Stomach (tissue), 9 donors: ENCODE measurements around the gene ERC2. TPM values are rescaled to one million over a fixed set of nuclear protein-coding genes. Genes with fewer than 3 reads are reported as not detected.

Experiments used
- DNase-seq, 2 donors: peaks; one replicate each; pipeline versions ENCODE4 v3.0.0 to v3.0.0-alpha.2; 2013 to 2019
- H3K27ac ChIP-seq, 5 donors: fragments of 200-600 bp in 4 of 5; sonication (generic) in 4 of 5; one replicate each; pipeline ENCODE4 v1.5.1; 2013 to 2019; ENCODE audit warnings: mild to moderate bottlenecking in 1 of 5, moderate library complexity in 1 of 5
- H3K27me3 ChIP-seq, 3 donors: fragments of 200-600 bp; sonication (generic); one replicate each; pipeline ENCODE4 v1.5.1; 2017 to 2019; ENCODE audit warnings: mixed run types in 1 of 3
- H3K36me3 ChIP-seq, 4 donors: fragments of 200-600 bp; sonication (generic); 1 replicate in 3 of 4; 2 replicates in 1 of 4; pipeline ENCODE4 v1.5.1; 2016 to 2019
- H3K4me1 ChIP-seq, 4 donors: fragments of 200-600 bp; sonication (generic); one replicate each; pipeline ENCODE4 v1.5.1; 2016 to 2019
- H3K4me3 ChIP-seq, 4 donors: fragments of 200-600 bp; sonication (generic) in 3 of 4; one replicate each; pipeline ENCODE4 v1.5.1; 2016 to 2019; ENCODE audit warnings: mild to moderate bottlenecking in 1 of 4
- H3K9me3 ChIP-seq, 4 donors: fragments of 200-600 bp; sonication (generic); one replicate each; pipeline ENCODE4 v1.5.1; 2016 to 2019
- EP300 ChIP-seq: sonication (generic); formaldehyde crosslinking; IDR thresholded peaks from one replicate; pipeline ENCODE4 v1.6.1; 2017; ENCODE audit warnings: antibody characterized with exemption
- POLR2A ChIP-seq, 4 donors: fragments of 450-650 bp; IDR thresholded peaks; one replicate each; pipeline ENCODE4 v1.6.1; 2016; ENCODE audit warnings: antibody characterized with exemption in 4 of 4, control low read depth in 2 of 4, mild to moderate bottlenecking in 1 of 4, moderate library complexity in 1 of 4
- POLR2AphosphoS5 ChIP-seq, 3 donors: sonication (generic); formaldehyde crosslinking; IDR thresholded peaks; one replicate each; pipeline ENCODE4 v1.6.1; 2016; ENCODE audit warnings: antibody characterized with exemption in 3 of 3
- WGBS, 5 donors: extraction: QIAGEN DNeasy Blood & Tissue Kit in 3 of 5; methylation state at CpG; one replicate each; pipeline versions ENCODE4 v1.1.5 to v1.1.7; 2013 to 2018; 5-methylcytosine and 5-hydroxymethylcytosine counted together
- intact Hi-C: fragments of 100-400 bp; cut with DNase I; formaldehyde crosslinking; loops from one replicate; pipeline ENCODE4 v1.15.1; 2023; ENCODE audit warnings: low total_unique reads
- polyA plus RNA-seq, 3 donors: library from polyadenylated mRNA; stranded (reverse); fragments of 200-250 nt; gene quantifications; one replicate each; pipeline ENCODE4 v1.2.3, GENCODE V29; 2013
- total RNA-seq, 5 donors: library from RNA; depleted of rRNA; stranded (reverse); fragments of >200 nt; gene quantifications; one replicate each; pipeline versions ENCODE4 v1.1.0 to v1.2.3, GENCODE V29; 2014 to 2016
- TF ChIP-seq, protein P1 (sequence below), 7 experiments: fragments of 450-650 bp in 4 of 7; fragments of 200-600 bp in 3 of 7; sonication (generic) in 3 of 7; IDR thresholded peaks; one replicate each; pipeline ENCODE4 v1.5.1; 2016 to 2019; ENCODE audit warnings: antibody characterized with exemption in 7 of 7, control low read depth in 2 of 7, mild to moderate bottlenecking in 1 of 7
- donor health status: healthy with polysubstance abuse.
- donor health status: Bipolar disorder and iron deficiency.
- donor health status: healthy.

Gene ERC2
- total and polyA plus RNA-seq, 8 donors: 0.43 to 3.1 (median 1.3) TPM; not detected in 2

DNA sequence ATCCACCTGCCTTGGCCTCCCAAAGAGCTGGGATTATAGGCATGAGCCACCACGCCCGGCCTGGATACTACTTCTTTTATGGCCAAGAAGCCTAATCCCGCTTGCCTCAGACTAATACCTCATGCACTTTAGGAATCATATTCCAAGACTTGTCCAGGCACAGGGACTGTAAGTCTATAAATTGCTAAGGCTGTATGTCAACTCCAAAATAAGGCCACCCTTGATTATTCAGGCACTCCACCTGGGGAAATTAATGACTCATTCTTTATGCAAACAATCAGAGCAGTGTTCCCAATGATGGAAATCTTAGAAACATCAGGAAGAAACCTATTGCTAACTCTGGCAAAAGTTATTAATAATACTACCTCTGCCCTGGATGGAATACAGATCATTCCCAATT lies 98.4 kb downstream of the ERC2 start:
- peaks cover 0 to 14% (median 6%) of the 10 kb centered on the region in 4 donors for H3K4me1 ChIP-seq
- DNase-seq: peak in 1 of 2 donors; percentile 25
- H3K36me3 ChIP-seq: no peaks in the 10 kb centered on the region
- no peak overlapping the region for H3K27ac ChIP-seq
- H3K9me3 ChIP-seq: peaks cover 0 to under 1% (median 0%) of the 10 kb centered on the region in 4 donors
- no peaks in the 10 kb centered on the region for H3K27me3 ChIP-seq
- intact Hi-C loops: no loop called here
- H3K4me3 ChIP-seq: no peak overlapping the region
- 75 to 89% (median 80%) methylated on average over 3 of the region's 3 CpGs for WGBS, 5 donors
- no peak for TF ChIP-seq POLR2AphosphoS5 (IDR thresholded peaks at IDR 0.05)
- no peak for TF ChIP-seq EP300
- TF ChIP-seq, protein P1, sequence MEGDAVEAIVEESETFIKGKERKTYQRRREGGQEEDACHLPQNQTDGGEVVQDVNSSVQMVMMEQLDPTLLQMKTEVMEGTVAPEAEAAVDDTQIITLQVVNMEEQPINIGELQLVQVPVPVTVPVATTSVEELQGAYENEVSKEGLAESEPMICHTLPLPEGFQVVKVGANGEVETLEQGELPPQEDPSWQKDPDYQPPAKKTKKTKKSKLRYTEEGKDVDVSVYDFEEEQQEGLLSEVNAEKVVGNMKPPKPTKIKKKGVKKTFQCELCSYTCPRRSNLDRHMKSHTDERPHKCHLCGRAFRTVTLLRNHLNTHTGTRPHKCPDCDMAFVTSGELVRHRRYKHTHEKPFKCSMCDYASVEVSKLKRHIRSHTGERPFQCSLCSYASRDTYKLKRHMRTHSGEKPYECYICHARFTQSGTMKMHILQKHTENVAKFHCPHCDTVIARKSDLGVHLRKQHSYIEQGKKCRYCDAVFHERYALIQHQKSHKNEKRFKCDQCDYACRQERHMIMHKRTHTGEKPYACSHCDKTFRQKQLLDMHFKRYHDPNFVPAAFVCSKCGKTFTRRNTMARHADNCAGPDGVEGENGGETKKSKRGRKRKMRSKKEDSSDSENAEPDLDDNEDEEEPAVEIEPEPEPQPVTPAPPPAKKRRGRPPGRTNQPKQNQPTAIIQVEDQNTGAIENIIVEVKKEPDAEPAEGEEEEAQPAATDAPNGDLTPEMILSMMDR (IDR thresholded peaks at IDR 0.05): no peak
- TF ChIP-seq POLR2A (IDR thresholded peaks at IDR 0.05): no peak

DNA sequence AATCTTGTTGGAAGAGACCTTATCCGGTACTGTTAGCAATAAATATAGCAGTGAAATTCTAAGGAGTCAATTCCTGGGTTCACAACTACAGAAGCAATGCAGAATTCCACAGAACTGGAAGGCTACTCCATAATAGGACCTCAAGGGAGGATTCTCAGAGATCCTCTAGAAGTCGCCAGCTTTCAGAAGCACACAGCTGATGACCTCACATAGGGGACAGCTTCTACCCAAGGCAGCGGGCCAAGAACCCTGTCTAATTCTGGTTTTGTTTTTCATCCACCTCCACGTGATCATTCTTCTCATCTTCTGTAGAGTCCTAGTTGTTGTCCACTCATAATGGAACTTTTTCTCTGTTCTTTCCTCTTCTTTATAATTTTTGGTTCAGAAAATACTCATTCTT lies 99.4 kb downstream of the ERC2 start:
- DNase-seq: no peak
- TF ChIP-seq, protein P1 (IDR thresholded peaks at IDR 0.05): no peak
- TF ChIP-seq EP300 (no peak), POLR2A (IDR thresholded peaks at IDR 0.05) (no peak), POLR2AphosphoS5 (IDR thresholded peaks at IDR 0.05) (no peak)
- peaks cover 0 to 20% (median 6%) of the 10 kb centered on the region in 4 donors for H3K4me1 ChIP-seq
- H3K27me3 ChIP-seq: no peaks in the 10 kb centered on the region
- H3K36me3 ChIP-seq: no peaks in the 10 kb centered on the region
- H3K4me3 ChIP-seq: no peak overlapping the region
- H3K9me3 ChIP-seq: no peaks in the 10 kb centered on the region
- 69 to 77% (median 74%) methylated on average over 4 of the region's 4 CpGs for WGBS, 5 donors
- intact Hi-C loops: no loop called here
- H3K27ac ChIP-seq: no peak overlapping the region

DNA sequence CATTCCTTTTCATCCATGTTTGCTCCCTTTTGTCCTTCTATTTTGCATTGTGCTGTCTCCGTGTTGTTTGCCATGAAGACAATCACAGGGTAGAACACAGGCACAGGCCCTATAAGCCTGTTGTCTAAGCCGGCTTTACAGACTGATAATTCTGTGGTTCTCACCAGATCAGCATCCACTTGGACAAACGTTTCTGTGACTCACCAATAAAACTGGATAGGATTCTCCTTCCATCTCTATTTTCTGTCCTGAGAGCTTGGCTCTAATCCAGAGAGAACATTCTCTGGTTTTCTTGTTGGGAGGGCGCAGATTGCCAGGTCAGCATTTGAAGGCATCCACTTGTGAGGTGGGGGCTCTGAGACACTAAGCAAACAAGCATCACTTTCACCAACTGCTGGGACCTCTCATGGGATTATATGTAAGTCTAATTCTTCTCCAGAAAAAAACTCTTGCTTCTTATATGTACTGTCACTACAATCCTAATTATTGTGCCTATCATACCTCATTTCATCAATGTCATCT lies 101.6 kb downstream of the ERC2 start:
- H3K27me3 ChIP-seq: no peaks in the 10 kb centered on the region
- H3K9me3 ChIP-seq: no peaks in the 10 kb centered on the region
- TF ChIP-seq, protein P1 (IDR thresholded peaks at IDR 0.05): no peak
- TF ChIP-seq POLR2AphosphoS5 (IDR thresholded peaks at IDR 0.05): no peak
- TF ChIP-seq POLR2A (IDR thresholded peaks at IDR 0.05): no peak
- TF ChIP-seq EP300: no peak
- intact Hi-C loops: no loop called here
- DNase-seq: no peak
- no peak overlapping the region for H3K27ac ChIP-seq
- peaks cover 0 to 20% (median 6%) of the 10 kb centered on the region in 4 donors for H3K4me1 ChIP-seq
- no peaks in the 10 kb centered on the region for H3K36me3 ChIP-seq
- WGBS, 5 donors: 71 to 76% (median 74%) methylated on average over 4 of the region's 4 CpGs
- no peak overlapping the region for H3K4me3 ChIP-seq

DNA sequence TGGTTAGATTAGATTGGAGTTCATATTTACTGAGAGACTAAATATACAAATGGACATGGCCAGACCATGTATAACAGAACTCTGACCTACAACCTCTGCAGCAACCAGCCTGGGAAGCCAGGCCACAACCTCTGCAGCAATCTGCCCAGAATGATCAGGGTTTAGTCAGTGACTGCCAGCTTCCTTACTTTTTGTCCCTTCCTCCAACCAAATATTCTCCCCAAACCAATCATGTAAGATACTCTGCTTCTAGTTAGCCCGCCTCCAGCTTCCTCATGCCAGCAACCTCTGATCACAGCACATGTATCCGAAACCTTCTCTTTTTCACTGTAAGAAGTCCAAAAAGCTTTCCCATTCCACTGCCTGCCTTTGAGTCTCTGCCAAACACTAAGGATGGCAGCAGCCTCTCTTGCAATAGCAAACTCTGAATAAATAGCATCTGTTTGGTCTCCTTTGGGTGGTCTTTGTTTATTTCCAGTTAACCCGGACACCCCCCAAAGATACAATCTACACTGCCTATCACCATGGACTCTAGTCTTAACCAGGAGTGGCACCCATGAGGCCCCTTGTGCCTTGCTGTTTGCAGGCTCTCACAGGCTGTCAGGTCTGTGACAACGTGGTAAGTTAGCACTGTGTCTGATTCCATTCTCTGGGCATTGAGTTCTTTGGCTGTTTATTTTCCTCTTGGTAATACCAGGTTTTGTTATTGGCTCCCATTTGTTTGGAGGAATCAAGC lies 102.2 kb downstream of the ERC2 start:
- Histone ChIP-seq H3K27me3 (no peaks in the 10 kb centered on the region), H3K9me3 (no peaks in the 10 kb centered on the region), H3K4me3 (no peak overlapping the region), H3K4me1 (peaks cover 0 to 20% (median 6%) of the 10 kb centered on the region in 4 donors), H3K27ac (no peak overlapping the region), H3K36me3 (no peaks in the 10 kb centered on the region)
- DNase-seq: no peak
- TF ChIP-seq, protein P1 (IDR thresholded peaks at IDR 0.05): no peak
- TF ChIP-seq POLR2A (IDR thresholded peaks at IDR 0.05) (no peak), EP300 (no peak), POLR2AphosphoS5 (IDR thresholded peaks at IDR 0.05) (no peak)
- 53 to 59% (median 56%) methylated on average over 4 of the region's 4 CpGs for WGBS, 5 donors
- intact Hi-C loops: no loop called here
